Activated CD4-positive, alpha-beta T cell treated with anti-CD3 and anti-CD28 coated beads for 24 hours (primary cell): ENCODE data around the gene CSMD2.

Experiments used
- DNase-seq, 2 donors: peaks; one replicate each; pipeline ENCODE4 v3.0.0-alpha.2; 2020; ENCODE audit warnings: low read depth in 2 of 2

The CSMD2 gene

GRCh38 chr1:33854091-33854490 lies 310.9 kb downstream of the CSMD2 start:
- no peak for DNase-seq

GRCh38 chr1:33853431-33853830 lies 311.6 kb downstream of the CSMD2 start:
- no peak for DNase-seq

GRCh38 chr1:33852711-33853110 lies 312.3 kb downstream of the CSMD2 start:
- DNase-seq = no peak

- DNase-seq = no peak
These were observed 314.5 kb downstream of the CSMD2 start for GRCh38 chr1:33850481-33850880.

- no peak for DNase-seq
These were observed 315.8 kb downstream of the CSMD2 start for GRCh38 chr1:33849211-33849610.

GRCh38 chr1:33848205-33848937 lies 316.7 kb downstream of the CSMD2 start:
- DNase-seq = no peak

- no peak for DNase-seq
These were observed 318.2 kb downstream of the CSMD2 start for GRCh38 chr1:33846861-33847260.

GRCh38 chr1:33844166-33844565 lies 320.9 kb downstream of the CSMD2 start:
- no peak for DNase-seq

- no peak for DNase-seq
These were observed 322.7 kb downstream of the CSMD2 start for GRCh38 chr1:33842348-33842747.

- DNase-seq = no peak
These were observed 323.5 kb downstream of the CSMD2 start for GRCh38 chr1:33841494-33841893.

GRCh38 chr1:33837635-33838034 lies 327.4 kb downstream of the CSMD2 start:
- no peak for DNase-seq

GRCh38 chr1:33836911-33837310 lies 328.1 kb downstream of the CSMD2 start:
- no peak for DNase-seq

- no peak for DNase-seq
These were observed 336.4 kb downstream of the CSMD2 start for GRCh38 chr1:33828654-33829053.

GRCh38 chr1:33828059-33828458 lies 337.0 kb downstream of the CSMD2 start:
- no peak for DNase-seq

- DNase-seq = no peak
These were observed 338.3 kb downstream of the CSMD2 start for GRCh38 chr1:33826711-33827110.

- no peak for DNase-seq
These were observed 338.7 kb downstream of the CSMD2 start for GRCh38 chr1:33826311-33826710.

- DNase-seq = no peak
These were observed 339.5 kb downstream of the CSMD2 start for GRCh38 chr1:33825506-33825905.

GRCh38 chr1:33824971-33825370 lies 340.1 kb downstream of the CSMD2 start:
- no peak for DNase-seq

GRCh38 chr1:33824321-33824720 lies 340.7 kb downstream of the CSMD2 start:
- DNase-seq = no peak

GRCh38 chr1:33823830-33824229 lies 341.2 kb downstream of the CSMD2 start:
- DNase-seq = no peak

GRCh38 chr1:33823401-33823800 lies 341.6 kb downstream of the CSMD2 start:
- no peak for DNase-seq

GRCh38 chr1:33822396-33822795 lies 342.6 kb downstream of the CSMD2 start:
- DNase-seq = no peak

GRCh38 chr1:33821291-33821690 lies 343.7 kb downstream of the CSMD2 start:
- no peak for DNase-seq

- no peak for DNase-seq
These were observed 344.2 kb downstream of the CSMD2 start for GRCh38 chr1:33820804-33821203.
